ENCODE data around the gene BRD2.

DNA sequence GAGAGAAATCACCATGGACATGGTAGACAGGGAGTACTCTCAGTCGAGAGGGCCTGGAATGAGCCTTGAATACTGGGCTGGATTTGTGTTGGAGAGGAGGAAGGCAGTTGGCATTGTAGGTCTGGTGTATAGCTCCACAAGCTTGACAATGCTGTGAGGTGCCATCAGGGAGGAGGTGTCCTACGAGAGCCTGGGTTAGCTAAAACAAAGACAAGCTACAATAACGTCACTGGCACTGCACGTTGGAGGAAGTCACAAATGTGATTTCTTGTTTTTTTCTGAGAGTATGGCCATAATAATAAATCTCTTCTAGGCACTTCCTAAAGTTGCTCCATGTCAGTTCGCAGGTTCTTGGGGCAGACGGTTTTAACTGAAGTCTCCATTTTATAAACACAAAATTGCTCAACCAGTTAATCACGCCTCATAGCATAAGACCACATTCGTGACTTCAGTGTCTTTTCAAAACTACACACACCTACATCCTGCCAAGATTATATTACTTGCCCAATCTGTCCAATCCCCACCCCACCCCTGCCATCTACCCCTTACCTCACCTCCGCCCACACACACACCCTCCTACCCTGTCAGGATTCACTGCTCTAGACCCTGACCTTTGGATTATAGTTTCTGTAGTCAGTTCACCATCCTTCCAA, 23.2 kb upstream of the BRD2 start:
- TF ChIP-seq GATA3 (IDR thresholded peaks at IDR 0.05; ENCODE audit: low read depth, low read length): no peak
- TF ChIP-seq GATA2 (IDR thresholded peaks at IDR 0.05; ENCODE audit: low read depth, low read length): no peak

All from SH-SY5Y (cell line).